Measurements from ENCODE around the gene BABAM2.

BABAM2 gene

DNA sequence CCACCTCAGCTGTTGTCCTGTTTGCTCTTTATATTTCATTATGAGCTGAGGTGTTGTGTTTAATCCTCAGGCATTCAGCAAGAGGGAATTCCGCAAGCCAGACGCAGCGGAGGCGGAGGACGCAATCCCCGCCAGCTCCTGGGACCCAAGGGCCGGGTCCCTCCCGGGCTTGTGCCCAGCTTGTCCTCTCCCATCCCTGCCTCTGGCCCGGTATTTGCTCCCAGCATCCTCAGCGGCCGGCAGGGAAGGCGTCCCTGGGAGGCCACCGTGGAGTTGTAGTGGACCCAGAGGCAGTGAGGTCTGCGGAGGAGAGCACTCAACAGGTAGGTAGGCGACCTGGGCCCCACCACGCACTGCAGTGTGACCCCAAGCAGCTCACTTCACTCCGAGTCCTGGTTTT lies 459.7 kb downstream of the BABAM2 start:
- in situ Hi-C loops (cut with HindIII; ENCODE audit: low sequenced_read_pairs) = no loop called here

DNA sequence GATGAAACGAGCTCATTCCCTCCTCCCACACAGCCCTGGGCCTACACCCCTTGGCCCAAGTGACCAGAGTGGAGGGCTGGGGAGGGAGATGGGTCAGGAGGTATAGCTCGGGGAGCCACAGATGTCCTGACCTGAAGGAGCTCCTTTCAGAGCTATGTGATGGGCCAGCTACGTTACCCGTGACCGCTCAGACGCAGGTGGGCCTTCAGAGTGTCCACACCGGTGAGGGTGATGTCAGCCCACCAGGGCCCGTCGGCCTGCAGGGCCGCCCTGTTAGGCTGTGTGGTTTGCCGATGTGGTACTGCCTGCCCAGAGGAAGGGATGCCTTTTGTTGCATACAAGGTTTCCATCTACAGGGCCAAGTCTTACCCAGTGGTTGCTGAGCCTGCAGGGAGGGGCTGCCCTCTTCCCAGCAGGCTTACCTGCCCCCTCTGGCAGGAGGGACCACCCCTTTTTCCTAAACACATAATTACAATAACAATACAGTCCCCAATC lies 460.3 kb downstream of the BABAM2 start:
- in situ Hi-C loops (cut with HindIII; ENCODE audit: low sequenced_read_pairs) = no loop called here

DNA sequence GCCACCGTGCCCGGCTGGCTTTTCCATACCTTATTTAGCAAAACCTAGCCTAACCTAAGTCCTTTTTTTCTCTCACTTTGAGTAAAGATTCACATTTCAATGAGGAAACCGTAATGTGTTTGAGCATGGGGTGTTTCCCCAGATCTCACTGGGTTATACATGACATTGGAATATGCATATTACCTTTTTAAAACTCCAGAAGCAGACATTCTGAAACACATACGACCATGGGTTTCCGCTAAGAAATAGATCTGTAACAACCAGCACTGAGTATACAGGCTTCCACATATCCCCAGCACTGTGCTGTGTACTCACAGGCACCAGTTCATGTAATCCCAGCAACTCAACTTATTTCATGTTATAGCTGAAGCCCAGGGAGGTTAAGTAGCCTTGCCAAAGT lies 461.1 kb downstream of the BABAM2 start:
- in situ Hi-C loops (cut with HindIII; ENCODE audit: low sequenced_read_pairs) = no loop called here

DNA sequence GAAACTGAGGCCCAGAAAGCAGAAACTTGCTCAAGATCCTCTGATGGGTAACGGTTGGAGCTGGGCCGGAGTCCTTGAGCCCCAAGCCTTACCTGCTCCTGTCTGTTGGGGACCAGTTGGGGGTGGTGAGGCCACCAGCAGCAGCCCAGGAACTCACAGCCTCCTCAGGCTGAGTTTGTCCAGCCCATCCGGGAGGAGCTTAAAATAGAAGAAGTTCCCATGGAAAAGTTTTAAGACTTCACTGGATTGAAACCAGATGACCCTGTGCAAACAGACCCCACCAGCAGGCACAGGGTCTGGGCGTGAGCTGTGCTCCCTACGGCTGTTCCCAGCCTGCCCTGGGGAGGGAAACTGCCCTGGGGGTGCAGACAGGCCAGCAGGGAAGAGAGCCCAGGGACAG lies 461.6 kb downstream of the BABAM2 start:
- in situ Hi-C loops (cut with HindIII; ENCODE audit: low sequenced_read_pairs) = no loop called here

- in situ Hi-C loops (cut with HindIII; ENCODE audit: low sequenced_read_pairs) = no loop called here
These were observed 462.2 kb downstream of the BABAM2 start for GRCh38 chr2:28352610-28353195.

- in situ Hi-C loops (cut with HindIII; ENCODE audit: low sequenced_read_pairs) = no loop called here
These were observed 464.5 kb downstream of the BABAM2 start for GRCh38 chr2:28354920-28355520.

GRCh38 chr2:28355521-28356094 lies 465.1 kb downstream of the BABAM2 start:
- in situ Hi-C loops (cut with HindIII; ENCODE audit: low sequenced_read_pairs) = no loop called here

GRCh38 chr2:28356095-28356911 lies 465.8 kb downstream of the BABAM2 start:
- in situ Hi-C loops (cut with HindIII; ENCODE audit: low sequenced_read_pairs) = no loop called here

- in situ Hi-C loops (cut with HindIII; ENCODE audit: low sequenced_read_pairs) = no loop called here
These were observed 466.5 kb downstream of the BABAM2 start for GRCh38 chr2:28357055-28357454.

DNA sequence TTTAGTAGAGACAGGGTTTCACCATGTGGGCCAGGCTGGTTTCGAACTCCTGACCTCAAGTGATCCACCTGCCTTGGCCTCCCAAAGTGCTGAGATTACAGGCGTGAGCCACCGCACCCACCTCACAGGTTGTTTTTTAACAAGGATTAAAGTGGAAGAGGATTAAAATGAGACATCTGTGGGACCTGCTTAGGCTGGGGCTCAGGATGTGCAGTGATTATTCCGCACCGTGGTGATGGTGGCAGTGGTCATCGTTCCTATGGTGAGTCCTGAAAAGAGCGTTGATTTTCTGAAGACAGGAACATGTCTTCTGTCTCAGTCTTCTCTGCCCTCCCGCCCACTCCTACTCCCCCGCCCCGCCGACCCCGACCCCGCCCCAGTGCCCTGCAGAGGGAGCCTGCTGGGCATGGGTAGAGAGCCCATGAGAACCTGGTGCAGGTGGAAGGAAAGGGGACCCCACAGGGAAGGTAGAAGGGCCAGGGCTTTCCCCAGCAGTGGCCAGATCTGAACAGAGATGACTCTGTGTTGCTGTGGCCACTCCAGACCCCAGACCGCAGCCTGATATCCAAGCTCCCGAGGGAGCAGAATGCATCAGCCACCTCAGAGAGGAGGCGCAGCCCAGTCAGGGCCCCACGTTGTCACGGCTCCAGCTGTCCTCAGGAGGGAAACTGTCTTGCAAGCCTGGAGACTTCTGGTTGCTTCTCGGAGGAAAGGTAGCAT lies 467.6 kb downstream of the BABAM2 start:
- in situ Hi-C loops (cut with HindIII; ENCODE audit: low sequenced_read_pairs) = no loop called here

DNA sequence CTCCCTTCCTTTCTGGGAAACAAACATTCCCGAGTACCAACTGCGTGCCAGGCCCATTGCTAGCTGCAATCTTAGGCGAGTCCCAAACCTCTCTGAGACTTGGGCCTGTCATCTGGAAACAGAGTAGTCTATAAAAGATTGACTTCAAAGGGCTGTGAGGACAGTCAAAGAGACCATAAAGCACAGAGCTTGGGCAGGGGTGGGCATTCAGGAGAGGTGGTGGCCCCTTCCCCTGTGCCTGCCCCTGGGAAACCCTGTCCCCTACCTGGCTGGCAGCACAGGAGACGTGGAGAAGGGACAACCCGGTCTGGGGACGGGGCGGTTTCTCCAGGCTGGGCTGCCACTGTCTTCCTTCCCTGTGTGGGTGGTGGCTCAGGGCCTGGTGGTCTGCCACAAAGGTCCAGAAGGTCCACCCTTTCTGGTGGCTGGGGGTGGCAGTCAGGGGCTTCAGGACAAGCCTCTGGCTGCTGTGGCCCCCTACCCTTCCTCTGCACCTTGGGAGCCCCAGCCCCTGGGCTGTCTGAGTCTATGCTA lies 468.2 kb downstream of the BABAM2 start:
- in situ Hi-C loops (cut with HindIII; ENCODE audit: low sequenced_read_pairs) = no loop called here

DNA sequence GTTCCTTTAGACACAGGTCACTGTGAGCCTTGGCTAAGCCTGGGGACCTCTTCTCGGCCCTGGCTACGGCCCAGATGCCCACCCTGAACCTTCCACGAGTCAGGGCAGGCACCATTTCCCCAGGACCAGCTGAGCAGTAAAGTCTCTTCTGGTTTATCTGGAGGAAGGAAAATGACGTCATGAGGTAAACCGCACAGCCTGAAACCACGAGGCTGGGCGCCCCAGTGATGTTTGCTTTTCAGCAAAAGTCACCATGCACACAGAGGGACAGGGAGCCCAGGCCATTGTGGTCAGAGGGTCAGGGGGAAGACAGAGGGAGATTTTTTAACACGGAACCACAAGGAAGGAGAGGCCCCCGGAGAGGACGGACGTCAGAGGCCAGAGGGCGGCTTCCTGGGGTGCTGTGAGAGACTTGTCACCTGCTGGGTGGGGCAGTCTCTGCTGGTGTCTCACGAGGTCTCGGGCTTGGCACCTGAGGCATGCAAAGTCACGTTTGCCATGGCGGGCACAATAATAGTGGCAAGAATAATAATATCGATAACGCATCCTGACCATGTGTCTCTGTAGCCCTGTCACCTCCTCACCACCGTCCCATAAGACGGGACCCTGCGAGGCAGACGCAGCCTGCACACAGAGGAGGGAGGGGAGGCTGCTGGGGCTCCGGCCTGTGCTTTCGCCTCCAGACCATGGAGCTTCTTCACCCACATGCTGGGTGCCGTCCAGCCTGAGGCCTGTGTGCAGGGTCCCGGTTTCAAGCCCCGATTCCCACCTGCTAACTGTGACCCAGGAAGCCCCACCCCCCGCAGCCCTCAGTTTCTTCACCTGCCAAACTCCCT lies 468.9 kb downstream of the BABAM2 start:
- in situ Hi-C loops (cut with HindIII; ENCODE audit: low sequenced_read_pairs) = no loop called here

- in situ Hi-C loops (cut with HindIII; ENCODE audit: low sequenced_read_pairs) = no loop called here
These were observed 469.7 kb downstream of the BABAM2 start for GRCh38 chr2:28360058-28360717.

DNA sequence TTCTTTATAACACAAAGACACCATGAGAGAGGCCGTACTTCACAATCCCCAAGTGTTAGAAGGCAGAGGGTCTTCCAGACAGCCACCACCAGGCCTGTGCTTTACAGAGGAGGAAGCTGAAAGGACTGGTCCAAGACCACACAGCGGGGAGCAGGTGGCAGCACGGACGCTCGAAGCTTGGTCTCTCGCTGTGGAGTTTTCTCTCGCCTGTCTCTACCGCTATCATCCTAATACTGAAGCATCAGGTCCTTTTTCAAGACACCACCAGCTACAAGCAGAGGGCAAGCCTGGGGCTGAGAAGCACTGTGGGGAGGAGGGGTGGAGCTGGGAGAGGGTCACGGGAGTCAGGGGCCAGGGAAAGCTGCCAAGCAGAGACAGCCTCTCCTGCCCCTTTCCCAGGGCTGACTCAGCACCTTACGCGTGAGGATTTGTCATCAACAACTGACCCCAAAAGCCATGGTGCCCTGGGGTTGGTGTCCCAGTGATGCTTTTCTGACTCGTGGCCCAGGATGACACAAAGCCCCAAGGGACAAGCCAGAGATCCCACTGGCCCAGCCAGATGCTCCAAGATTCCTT lies 470.3 kb downstream of the BABAM2 start:
- in situ Hi-C loops (cut with HindIII; ENCODE audit: low sequenced_read_pairs) = no loop called here

GRCh38 chr2:28361991-28362710 lies 471.6 kb downstream of the BABAM2 start:
- in situ Hi-C loops (cut with HindIII; ENCODE audit: low sequenced_read_pairs) = no loop called here

- in situ Hi-C loops (cut with HindIII; ENCODE audit: low sequenced_read_pairs) = no loop called here
These were observed 472.5 kb downstream of the BABAM2 start for GRCh38 chr2:28362991-28363521.

GRCh38 chr2:28363686-28364280 lies 473.3 kb downstream of the BABAM2 start:
- in situ Hi-C loops (cut with HindIII; ENCODE audit: low sequenced_read_pairs) = no loop called here

DNA sequence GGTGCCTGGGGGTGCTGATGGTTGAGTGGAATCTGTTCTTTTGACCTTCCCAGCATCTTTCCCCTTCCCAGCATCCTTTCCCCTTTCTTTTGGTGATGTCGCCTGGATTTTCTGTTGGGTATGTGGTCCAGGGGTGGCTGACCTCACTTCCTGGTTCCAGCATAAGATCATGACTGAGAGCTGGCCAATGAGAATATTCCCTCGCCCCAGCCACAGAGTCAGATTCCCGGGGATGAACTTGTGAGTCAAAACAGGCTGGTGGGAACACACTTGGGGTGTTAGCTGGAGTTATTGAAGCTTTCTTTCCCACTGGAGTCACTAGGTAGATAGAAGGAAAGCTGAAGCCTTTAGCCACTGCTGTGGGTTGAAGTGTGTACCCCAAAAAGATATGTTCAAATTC lies 474.1 kb downstream of the BABAM2 start:
- in situ Hi-C loops (cut with HindIII; ENCODE audit: low sequenced_read_pairs) = no loop called here
